HG02870 (cell line): ENCODE measurements around the gene MAP3K14.

ENCODE experiments used
- ATAC-seq: cut with Tn5 transposase; IDR thresholded peaks from one replicate; pipeline ENCODE4 v1.9.1; 2021; ENCODE audit warnings: mild to moderate bottlenecking, moderate library complexity; ENCODE audit not compliant: unreplicated experiment

MAP3K14 gene

DNA sequence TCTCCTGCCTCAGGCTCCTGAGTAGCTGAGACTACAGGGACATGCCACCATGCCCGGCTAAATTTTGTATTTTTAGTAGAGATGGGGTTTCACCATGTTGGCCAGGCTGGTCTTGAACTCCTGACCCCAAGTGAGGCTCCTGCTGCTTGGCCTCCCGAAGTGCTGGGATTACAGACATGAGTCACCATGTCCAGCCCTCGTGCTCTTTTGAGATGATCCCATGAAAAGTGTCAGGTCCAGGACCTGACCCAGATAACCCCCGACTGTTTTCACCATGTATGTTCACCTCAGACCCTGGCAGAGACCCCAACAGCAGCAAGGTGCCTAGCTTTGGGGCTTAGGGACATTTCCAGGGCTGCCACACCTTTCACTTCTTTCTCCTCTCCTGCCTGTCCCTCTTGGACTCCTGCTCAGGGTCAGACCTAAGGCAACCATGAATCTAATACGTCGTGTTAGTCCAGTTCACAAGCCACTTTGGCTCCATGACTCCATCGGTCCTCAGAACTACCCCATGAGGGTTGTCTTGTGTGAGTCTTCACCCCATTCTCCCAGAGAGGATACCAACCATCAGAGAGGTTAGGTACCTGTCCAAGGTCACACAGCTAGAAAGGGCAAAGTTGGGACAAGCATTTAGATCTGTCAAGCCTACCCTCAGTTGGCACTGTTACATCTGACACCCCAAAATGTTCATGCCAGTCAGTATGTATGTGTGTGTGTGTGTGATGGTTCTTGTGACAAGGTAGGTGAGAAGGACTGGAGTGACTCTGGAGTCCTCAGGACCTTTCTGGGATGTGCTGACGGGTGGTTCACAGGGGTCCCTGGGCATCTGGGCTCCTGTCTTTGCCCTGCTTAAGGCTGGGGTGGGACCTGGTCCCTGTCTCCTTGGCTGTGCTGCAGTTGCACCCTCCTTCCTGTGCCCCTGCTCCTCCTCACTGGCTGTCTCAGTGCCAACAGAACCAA is 23.1 kb upstream of the MAP3K14 start:
- no peak for ATAC-seq

DNA sequence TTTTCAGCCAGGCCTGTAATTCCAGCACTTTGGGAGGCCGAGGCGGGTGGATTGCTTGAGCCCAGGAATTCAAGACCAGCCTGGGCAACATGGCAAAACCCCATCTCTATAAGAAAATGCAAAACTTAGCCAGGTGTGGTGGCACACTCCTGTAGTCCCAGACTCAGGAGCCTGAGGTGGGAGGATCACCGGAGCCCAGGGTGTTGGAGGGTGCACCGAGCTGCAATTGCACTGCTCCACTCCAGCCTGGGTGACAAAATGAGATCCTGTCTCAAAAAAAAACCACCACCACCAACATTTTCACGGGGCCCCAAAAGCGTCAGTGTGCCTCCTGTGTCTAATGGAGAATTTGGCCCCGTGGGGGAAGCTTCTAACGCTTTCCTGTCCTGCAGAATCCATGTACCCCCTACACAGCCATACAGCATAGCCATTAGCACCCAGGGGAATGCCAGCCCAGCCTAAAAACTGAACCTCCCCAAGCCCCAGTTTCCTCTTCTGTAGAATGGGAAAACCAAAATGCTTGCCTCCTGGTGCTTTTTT is 22.2 kb upstream of the MAP3K14 start:
- ATAC-seq = no peak

DNA sequence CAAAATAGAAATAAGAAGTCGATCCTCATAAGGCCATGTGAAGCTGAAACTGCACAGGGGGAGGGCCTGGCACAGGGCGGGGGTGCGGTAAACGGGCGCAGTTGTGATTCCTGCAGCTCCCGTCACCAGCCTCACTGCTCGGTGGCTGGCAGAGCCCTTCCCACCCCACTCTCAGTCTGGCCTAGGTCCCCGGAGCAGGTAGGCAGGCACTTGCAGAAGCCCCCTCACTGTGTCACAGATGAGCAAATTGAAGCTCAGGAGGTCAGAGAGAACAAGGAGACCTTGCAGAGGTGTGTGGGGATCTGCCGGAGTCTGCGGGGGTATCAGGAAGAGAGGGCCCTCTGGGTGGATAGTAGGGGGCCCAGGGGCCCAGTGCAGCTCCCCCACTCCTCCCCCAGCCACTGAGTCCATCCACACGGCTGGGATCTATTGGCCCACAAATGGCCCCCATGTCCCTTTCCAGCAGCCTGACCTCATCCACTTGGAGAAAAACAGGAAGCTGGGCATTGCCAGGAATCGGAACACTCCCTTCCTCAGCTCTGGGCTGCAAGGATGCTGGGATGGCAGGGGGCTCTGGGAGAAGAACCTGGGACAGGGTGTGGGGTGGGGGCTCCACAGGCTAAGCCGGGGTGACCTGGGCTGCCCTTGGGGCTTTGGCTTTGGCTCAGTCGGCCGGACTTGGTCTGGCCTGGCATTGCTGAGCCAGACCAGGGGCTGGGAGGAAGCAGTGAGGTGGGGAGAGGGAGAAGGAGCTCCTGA is 21.4 kb upstream of the MAP3K14 start:
- ATAC-seq = no peak

DNA sequence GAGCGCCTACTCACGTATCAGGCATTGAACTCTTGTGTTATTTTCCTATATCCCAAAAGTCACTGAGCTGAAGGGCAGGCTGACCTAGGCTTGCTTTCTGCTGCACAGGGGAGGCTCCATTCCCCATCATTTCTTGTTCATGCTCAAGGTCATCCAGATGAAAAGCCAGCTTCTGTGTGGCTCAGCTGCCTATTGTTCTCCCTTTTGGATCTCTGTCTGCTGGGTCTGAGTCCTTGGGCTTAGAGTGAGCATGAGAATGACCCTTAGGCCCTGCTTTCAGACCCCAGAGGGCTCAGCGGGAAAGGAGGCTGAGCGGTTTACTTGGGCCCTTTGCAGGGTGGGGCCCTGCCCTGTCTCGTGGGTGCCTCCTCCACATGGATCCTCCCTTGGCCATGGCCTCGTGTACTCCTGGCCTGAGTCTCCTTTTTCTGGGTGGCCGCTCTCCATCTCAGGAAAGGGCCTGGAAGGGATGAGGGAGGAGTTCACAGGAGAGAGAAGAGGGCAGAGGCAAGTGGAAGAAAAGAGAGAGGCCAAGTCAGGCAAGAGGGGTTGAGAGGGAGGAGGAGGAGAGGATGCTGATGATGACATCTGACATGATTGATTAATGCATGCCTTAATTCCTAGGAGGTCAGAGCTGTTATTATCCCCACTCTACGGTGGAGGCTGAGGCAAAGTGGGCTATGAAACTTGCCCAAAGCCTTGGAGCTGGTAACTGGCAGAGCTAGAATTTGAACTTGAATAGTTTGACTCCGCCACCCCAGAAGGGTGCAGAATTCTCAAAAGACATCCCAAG is 19.8 kb upstream of the MAP3K14 start:
- no peak for ATAC-seq

DNA sequence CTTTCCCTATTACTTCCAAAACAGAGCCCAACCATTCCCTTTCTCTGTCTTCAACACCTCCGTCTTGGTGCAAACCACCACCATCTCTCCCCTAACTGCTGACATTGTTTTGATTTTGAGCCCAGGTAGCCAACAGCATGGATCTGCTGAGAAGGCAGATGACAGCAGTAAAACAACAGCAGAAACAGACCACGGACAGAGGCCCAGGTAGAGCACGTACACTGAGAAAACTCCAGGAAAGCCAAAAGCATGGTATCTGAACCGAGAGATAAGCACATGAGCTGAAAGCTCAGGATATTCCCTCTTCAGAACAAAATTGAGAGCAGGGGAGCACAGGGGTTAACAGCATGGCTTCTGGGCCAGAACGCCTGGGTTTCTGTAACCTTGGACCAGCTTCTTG is 18.9 kb upstream of the MAP3K14 start:
- ATAC-seq = no peak

DNA sequence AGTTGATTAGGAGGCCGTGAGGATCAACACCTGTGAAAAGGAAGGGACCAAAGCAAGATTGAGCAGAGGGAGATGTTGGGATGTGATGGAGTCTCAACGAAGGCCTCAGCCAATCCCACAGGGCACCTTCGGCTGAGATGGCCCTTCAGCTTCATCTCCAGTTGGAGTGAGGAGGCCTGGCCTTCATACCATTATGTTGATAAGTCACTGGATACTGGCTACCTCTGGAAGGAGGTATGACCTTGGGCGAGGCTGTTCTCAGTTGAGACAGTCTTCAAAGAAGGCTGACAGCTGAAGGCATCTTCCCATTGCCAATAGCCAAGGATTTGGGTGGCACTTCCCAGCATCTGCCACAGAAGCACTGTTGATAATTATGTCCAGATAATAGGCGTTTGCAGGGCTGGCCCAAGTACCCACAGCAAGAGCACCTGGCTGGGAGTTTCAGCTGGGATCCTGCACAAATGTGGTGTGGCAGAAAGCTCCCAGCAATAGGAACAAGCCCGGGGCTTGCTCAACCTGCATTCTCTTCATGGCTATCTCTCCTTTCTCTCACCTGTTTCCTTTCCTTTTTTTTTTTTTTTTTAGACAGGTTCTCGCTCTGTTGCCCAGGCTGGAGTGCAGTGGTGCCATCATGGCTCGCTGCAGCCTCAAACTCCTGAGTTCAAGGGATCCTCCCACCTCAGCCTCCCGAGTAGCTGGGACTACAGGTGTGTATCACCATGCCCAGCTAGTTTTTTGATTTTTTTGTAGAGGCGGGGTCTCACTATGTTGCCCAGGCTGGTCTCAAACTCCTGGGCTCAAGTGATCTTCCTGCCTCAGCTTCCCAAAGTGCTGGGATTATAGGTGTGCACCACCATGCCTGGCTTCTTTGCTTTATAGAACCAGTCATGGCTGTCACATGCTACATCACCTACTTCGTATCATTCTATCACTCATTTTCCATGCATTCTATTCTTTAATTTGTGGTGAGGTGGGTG is 18.2 kb upstream of the MAP3K14 start:
- no peak for ATAC-seq

DNA sequence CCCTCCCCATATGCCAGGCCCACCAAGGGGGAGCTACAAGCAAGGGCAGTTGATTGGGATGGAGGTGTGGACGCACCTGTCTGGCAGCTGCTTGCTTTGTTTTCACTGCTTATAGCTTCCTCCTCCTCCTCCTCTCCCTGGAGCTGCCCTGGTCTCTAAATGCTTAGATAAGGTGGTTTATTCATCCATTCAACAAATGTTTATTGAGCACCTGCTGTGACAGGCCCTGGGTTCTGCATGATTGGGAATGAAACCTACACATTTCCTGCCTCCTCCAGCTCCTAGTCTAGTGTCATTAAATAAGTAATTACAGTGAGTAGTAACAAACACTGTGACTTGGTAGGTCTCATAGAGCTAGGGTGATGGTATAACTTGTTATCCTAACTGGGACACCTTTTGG is 17.4 kb upstream of the MAP3K14 start:
- no peak for ATAC-seq

DNA sequence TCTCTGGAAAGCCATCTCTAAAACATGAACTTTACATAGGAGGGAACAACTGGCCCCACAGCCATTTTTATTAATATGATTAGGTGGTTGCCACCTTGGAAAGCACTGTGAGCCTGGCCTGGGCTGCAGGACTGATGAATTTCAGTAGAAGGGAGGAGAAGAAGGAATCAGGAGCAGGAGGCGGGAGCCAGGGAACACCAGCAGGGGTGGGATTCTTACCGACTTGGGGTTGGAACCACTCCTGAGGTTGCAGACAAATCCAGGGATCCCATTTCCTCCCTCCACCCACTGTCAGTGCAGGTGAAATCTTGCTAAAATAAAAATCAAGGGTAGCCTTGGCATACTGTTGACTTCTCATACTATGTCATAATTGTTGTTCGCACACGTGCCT is 16.9 kb upstream of the MAP3K14 start:
- no peak for ATAC-seq

DNA sequence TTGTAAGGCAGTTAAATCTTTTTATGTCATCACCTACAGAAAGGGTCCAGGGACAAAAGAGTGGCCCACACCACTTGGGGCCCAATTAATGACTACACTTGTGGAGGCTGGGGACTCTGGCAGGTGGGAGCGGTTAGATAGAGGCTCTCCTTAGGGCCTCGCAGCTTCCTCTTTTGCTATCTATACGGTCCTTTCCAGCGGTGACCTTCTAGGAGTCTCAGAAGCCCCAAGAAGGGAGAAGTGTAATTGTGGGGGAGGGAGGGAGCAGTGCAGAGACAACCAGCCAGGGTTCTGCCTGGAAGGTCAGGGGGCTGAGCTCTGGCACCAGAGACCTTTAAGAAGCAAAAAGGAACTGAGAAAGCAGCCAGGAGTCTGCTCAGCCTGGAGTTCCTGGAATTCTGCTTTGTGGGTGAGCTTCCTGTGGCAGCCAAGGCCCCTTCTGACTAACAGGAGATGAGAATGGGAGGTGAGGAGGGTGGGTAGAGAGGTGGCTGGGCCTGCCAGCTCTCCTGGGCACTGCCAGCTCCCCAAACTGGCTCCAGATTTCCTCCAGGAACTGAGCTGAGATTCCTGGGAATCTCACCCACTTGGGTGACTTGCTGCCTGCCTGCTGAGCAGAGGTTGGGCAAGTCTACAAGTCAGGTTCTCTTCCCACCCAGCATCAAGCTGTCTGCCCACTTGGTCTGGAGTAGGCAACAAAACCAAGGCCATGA is 16.3 kb upstream of the MAP3K14 start:
- ATAC-seq = no peak

DNA sequence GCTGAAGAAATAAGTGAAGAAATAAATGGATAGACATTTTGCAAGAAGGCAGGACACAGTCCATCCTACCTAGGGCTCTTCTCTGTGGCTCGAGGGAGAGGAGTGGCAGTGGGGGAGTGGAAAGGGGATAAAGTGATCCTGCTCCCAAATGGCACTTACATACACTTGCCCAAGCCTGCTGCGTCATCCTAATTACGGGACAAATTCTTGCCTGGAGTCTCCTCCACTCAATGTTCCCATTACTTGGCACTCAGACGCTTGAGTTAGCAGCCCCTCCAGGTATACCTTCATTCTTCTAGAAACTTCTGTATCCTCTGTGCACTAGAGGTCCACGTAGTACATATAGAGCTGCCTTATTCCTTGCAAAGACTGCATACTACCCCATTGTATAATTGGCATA is 15.7 kb upstream of the MAP3K14 start:
- no peak for ATAC-seq

DNA sequence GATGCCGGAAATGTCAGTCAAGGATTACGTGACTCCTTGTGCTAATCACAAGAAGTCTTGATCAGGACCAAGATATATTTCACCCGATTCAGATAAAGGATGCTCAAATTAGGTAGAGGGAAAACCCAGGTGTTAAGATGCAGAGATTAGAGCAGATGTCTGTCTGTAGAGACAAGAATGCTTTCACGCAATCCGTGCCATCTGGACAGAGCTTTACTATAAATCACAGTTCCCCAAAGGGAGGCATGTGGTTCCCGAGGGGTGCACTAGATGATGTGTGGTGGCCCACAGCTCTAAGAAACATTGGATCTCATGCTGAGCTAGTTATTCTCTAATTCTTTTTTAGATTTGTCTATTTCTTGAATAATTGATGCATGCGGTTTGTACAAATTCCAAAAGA is 9.8 kb upstream of the MAP3K14 start:
- no peak for ATAC-seq

DNA sequence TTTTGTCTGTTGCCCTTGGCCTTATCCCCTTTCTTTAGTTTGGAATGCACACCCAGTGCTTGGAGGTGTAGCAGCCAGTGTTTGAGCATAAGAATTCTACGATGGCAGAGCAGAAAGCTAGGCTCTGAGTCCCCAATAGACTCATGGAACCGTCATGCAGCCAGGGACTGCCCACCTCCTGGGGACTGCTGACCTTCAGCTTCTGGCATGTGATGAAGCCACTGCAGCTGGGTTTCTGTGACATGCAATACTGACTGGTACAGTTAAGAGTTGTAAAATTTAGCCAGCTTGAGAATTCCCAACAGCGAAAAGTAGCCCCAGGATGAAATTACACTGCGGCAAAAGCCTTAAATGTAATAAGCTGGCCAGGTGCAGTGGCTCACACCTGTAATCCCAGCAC is 9.0 kb upstream of the MAP3K14 start:
- no peak for ATAC-seq

DNA sequence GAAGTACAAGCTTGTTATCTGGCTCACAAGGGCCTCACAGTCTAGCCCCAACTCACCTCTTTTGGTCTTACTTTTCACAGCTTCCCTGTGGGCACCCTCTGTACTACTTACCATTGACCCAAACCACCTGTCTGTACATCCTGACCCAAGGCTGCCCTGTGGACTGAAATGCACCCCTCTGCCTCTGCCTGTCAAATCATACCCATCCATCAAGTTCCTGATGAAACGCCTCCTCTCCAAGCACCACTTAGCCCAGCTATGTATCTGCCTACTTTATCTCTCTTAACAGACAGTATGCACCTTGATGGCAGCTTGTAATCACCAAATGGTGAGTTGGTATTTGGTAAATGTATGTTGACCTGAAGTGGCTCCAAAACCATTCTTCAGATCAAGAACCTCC is 7.5 kb upstream of the MAP3K14 start:
- no peak for ATAC-seq

DNA sequence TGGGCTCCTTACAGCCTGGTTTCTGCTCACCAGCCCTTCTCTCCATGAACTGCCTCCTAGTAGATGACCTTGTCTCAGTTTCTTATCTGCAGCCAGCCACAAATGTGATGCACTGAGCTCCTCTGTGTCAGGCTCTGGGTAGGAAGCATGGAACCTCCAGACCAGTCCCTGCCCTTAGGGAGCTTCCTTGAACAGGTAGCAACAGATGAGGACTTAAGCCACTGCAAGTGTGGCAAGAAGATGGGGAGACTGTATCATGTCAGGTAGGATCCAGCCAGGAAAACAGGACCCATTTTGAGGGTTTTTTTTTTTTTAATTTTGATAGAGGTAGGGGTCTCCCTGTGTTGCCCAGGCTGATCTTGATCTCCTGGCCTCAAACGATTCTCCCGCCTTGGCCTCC is 5.3 kb upstream of the MAP3K14 start:
- ATAC-seq = no peak

DNA sequence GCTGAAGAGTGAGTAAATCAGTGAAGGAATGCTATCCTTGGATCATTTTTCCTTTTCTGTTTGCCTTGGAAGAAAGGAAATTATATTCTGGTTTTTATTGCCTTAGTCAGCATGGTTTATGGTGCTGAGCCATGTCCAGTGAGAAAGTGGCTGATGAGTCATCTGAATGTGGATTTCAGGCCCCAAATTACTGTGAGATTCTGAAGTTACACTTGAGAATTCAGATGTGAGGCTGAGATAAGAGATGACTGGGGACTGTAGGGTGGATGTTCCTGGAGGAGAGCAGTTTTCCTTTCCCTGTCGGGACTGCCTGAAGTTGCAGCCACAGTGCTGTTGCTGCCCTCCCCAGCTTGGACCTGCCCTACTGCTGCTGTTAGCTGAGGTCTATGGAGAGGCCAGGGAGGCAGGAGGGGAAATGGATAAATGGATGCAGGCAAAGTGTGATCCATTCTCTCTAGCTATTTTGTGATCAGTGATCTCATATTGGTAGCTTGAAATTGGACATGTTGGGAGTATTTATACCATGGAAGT is 4.2 kb upstream of the MAP3K14 start:
- no peak for ATAC-seq

DNA sequence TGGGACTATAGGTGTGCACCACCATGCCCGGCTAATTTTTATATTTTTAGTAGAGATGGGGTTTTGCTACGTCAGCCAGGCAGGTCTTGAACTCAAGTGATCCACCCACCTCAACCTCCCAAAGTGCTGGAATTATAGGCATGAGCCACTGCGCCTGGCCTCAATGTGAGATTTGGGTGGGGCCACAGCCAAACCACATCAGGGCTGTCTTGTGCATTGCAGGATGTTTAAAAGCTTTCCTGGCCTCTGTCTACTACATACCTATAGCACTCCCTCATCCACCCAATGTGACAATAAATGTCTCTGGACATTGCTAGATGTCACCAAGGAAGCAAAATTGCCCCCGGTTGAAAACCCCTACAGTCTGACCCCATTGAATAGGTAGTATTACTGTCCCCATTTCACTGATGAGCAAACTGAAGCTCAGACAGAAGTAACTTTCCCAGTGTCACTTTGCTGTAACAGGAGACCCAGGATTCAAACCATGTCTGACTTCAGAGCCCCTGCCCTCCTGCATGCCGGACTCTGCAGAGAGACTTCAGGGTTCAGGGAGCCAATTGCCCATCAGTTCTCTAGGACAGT is 3.6 kb upstream of the MAP3K14 start:
- ATAC-seq = no peak

DNA sequence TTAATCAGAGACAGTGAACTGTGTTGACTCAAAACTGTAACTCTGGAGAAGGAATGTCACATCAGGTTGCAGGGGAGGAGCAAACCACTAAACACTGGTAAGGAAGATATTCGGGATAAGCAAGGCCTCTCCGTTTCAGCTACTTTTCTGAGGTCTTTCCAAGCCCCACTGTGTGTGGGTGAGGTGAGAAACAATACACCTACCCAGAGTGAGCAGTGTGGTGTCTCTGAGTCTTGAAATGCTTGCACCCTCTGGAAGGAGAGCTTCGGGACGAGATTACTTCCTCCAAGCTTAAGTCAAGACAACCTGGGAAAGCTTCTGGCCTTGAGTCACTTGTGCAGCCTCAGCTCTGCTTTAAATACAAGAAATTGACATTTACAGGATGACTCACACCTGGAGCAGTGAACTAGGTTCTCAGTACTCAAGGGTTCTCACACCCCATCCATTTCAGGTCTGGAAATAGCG is 2.5 kb upstream of the MAP3K14 start:
- ATAC-seq = no peak

DNA sequence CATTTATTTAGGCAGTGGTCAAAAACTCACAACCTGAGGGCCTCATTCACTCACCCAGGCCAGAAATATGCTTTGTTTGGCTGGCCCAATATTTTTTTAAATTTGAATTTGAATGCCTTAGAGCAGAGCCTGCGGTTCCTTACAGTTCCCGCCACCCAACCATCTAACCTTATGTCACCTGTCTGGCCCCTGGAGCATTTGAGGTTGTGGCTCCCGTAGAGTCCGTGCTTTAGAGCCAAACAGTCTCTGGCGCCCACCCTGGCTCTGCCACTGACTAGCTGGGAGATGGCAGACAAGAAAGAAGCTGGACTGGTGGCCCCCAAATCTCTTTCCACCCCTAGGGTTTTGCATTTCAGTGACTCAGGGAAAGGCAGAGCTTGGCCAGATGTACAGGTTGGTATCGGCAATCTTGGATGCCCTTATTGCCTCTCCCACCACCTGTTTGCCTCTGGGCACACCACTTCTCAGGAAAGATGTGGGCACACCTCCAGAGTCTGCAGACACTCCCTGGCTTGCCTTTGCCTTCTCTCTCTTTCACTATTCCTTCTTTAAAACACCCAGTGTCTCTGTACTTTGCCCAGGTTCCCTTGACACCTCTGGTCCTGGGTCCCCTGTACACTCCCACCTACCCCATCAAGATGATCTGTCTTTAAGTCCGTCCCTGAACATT is 1.9 kb upstream of the MAP3K14 start:
- no peak for ATAC-seq
